Endothelial cell of umbilical vein (primary cell): ENCODE data around the gene IBTK. TPM values are rescaled to one million over a fixed set of nuclear protein-coding genes. Genes with fewer than 3 reads are reported as not detected.

Experiments used
- BruUV-seq: library from RNA; stranded (reverse); fragments of 400-500 nt; replicated peaks from 2 replicates; lab custom pipeline; 2021; lab: Mats Ljungman, UMichigan
- CTCF ChIA-PET: fragments of 300-600, 350-600 bp; sonication (Branson Sonifier 250); formaldehyde crosslinking; loops from one replicate; lab custom pipeline; 2021; ENCODE audit warnings: antibody characterized with exemption, inconsistent platforms; lab: Charles Lee
- POLR2A ChIA-PET: fragments of 300-600, 350-600 bp; sonication (Branson Sonifier 250); formaldehyde crosslinking; loops from one replicate; lab custom pipeline; 2021; ENCODE audit warnings: antibody characterized with exemption, inconsistent platforms; lab: Charles Lee
- DNase-seq: peaks from one replicate; pipeline ENCODE4 v3.0.0-alpha.2; 2011; ENCODE audit warnings: low read depth, low spot score
- FAIRE-seq: peaks from 2 replicates; lab custom pipeline; 2011; peaks lifted over from hg19 to GRCh38; lab: Jason Lieb, UNC
- H2AFZ ChIP-seq: 2 replicates; pipeline ENCODE4 v1.6.0; 2012; ENCODE audit warnings: low read depth, low read length, control low read depth, inconsistent platforms
- H3K27ac ChIP-seq: 2 replicates; pipeline ENCODE4 v1.5.1; 2011; ENCODE audit warnings: low read depth, mild to moderate bottlenecking, control low read depth, low read length, moderate library complexity; ENCODE audit not compliant: insufficient read depth
- H3K27me3 ChIP-seq, 2 experiments: 2 replicates each; pipeline versions ENCODE4 v1.6.0 to v1.6.1; 2011; ENCODE audit warnings: low read length in 2 of 2, mixed read lengths in 1 of 2; ENCODE audit not compliant: control insufficient read depth in 2 of 2, insufficient read depth in 2 of 2
- H3K36me3 ChIP-seq, 2 experiments: 2 replicates in 1 of 2; 3 replicates in 1 of 2; pipeline ENCODE4 v1.5.1; 2011; ENCODE audit warnings: low read length in 2 of 2, mild to moderate bottlenecking in 1 of 2, moderate library complexity in 1 of 2; ENCODE audit not compliant: control insufficient read depth in 2 of 2, insufficient read depth in 2 of 2; ENCODE audit errors: extremely low read depth in 1 of 2
- H3K4me1 ChIP-seq: 3 replicates; pipeline ENCODE4 v1.5.1; 2011; ENCODE audit warnings: mild to moderate bottlenecking, low read length; ENCODE audit not compliant: control insufficient read depth, insufficient read depth; ENCODE audit errors: extremely low read depth
- H3K4me2 ChIP-seq: 2 replicates; pipeline ENCODE4 v1.6.1; 2011; ENCODE audit warnings: low read length, control low read depth, mixed read lengths; ENCODE audit not compliant: insufficient read depth
- H3K4me3 ChIP-seq, 3 experiments: fragments of 200-600 bp in 1 of 3; sonication (generic), shearing (Covaris generic) in 1 of 3; replicated peaks in 1 of 3; 2 replicates each; pipeline ENCODE4 v1.5.1; 2011 to 2016; ENCODE audit warnings: control low read depth in 3 of 3, low read length in 3 of 3, mild to moderate bottlenecking in 2 of 3, inconsistent platforms in 1 of 3, low read depth in 1 of 3, moderate library complexity in 1 of 3; ENCODE audit not compliant: insufficient read depth in 1 of 3
- H3K79me2 ChIP-seq: 2 replicates; pipeline ENCODE4 v1.6.0; 2012; ENCODE audit warnings: low read length, inconsistent platforms; ENCODE audit not compliant: control insufficient read depth, insufficient read depth
- H3K9ac ChIP-seq: replicated peaks from 2 replicates; pipeline ENCODE3; 2011; ENCODE audit warnings: low read length, control low read depth; ENCODE audit not compliant: insufficient read depth; ENCODE audit errors: extremely low read depth
- H3K9me1 ChIP-seq: replicated peaks from 3 replicates; pipeline ENCODE4 v1.6.0; 2011; ENCODE audit warnings: mild to moderate bottlenecking, low read length; ENCODE audit not compliant: control insufficient read depth, insufficient read depth; ENCODE audit errors: extremely low read depth
- H3K9me3 ChIP-seq: replicated peaks from 2 replicates; pipeline ENCODE4 v1.5.1; 2012; ENCODE audit warnings: low read length, inconsistent platforms; ENCODE audit not compliant: control insufficient read depth, insufficient read depth
- H4K20me1 ChIP-seq: replicated peaks from 2 replicates; pipeline ENCODE3; 2011; ENCODE audit warnings: mild to moderate bottlenecking, low read length; ENCODE audit not compliant: control insufficient read depth, insufficient read depth; ENCODE audit errors: extremely low read depth
- CTCF ChIP-seq, 2 donors: IDR thresholded peaks; 1 replicate in 1 of 2; 2 replicates in 1 of 2; pipeline ENCODE4 v1.5.1; 2011; ENCODE audit warnings: low read length in 2 of 2, mild to moderate bottlenecking in 2 of 2, moderate library complexity in 2 of 2, control low read depth in 1 of 2, inconsistent platforms in 1 of 2, low read depth in 1 of 2; ENCODE audit not compliant: insufficient read depth in 1 of 2; ENCODE audit errors: extremely low read depth in 1 of 2
- EZH2 ChIP-seq: IDR thresholded peaks from 2 replicates; pipeline ENCODE4 v1.6.1; 2012; ENCODE audit warnings: borderline replicate concordance, low read depth, mild to moderate bottlenecking, moderate library complexity, low read length, inconsistent platforms; ENCODE audit not compliant: severe bottlenecking
- FOS ChIP-seq: IDR thresholded peaks from 2 replicates; pipeline ENCODE4 v1.6.1; 2011; ENCODE audit warnings: mild to moderate bottlenecking, low read length, moderate library complexity, borderline replicate concordance; ENCODE audit not compliant: insufficient read depth
- GATA2 ChIP-seq: IDR thresholded peaks from 2 replicates; pipeline ENCODE4 v1.7.0; 2011; ENCODE audit warnings: low read depth, mild to moderate bottlenecking, moderate library complexity, mixed read lengths, low read length; ENCODE audit not compliant: insufficient read length, insufficient read depth
- JUN ChIP-seq: IDR thresholded peaks from 2 replicates; pipeline ENCODE4 v1.6.1; 2011; ENCODE audit warnings: borderline replicate concordance, low read depth; ENCODE audit not compliant: insufficient read length, insufficient read depth
- MAX ChIP-seq: IDR thresholded peaks from 2 replicates; pipeline ENCODE4 v1.6.1; 2011; ENCODE audit not compliant: insufficient read depth, insufficient read length
- MYC ChIP-seq: IDR thresholded peaks from one replicate; pipeline ENCODE4 v1.6.1; 2011; ENCODE audit warnings: mild to moderate bottlenecking, low read depth, low read length
- POLR2AphosphoS5 ChIP-seq: IDR thresholded peaks from 2 replicates; pipeline ENCODE4 v1.6.1; 2012; ENCODE audit warnings: low read depth, mild to moderate bottlenecking, control low read depth, low read length, moderate library complexity; ENCODE audit not compliant: insufficient read depth
- dilution Hi-C: fragments of 300-500 bp; cut with MboI; formaldehyde crosslinking; loops from one replicate; pipeline ENCODE4 v1.15.0; 2019; ENCODE audit warnings: low sequenced_read_pairs; ENCODE audit not compliant: extremely low pct_ligation_motif_present
- intact Hi-C: fragments of 100-400 bp; cut with micrococcal nuclease; formaldehyde crosslinking; loops from one replicate; pipeline ENCODE4 v1.10.0; 2022
- polyA plus RNA-seq, 4 experiments: library from polyadenylated mRNA; depleted of rRNA in 3 of 4; stranded (reverse) in 3 of 4; unstranded in 1 of 4; fragments of >200 nt; gene quantifications; 2 replicates each; pipeline versions ENCODE4 v1.2.1 to v1.2.3, GENCODE V29; 2011 to 2012; ENCODE audit warnings: missing spikeins in 1 of 4
- total RNA-seq: library from RNA; stranded (reverse); gene quantifications from 2 replicates; pipeline ENCODE4 v1.2.3, GENCODE V29; 2021

The IBTK gene
- total and polyA plus RNA-seq, 2 donors (not counting 3 experiments of a cell fraction or from before 2014, with no cell fraction given): 6.7 to 30.5 TPM

GRCh38 chr6:82251942-82252341, 4.4 kb upstream of the IBTK start:
- TF ChIP-seq JUN (no peak), FOS (no peak), MAX (no peak), EZH2 (no peak), GATA2 (no peak), CTCF (IDR thresholded peaks at IDR 0.05; ENCODE audit: extremely low read depth in 1 of 2, insufficient read depth in 1 of 2, low read depth in 1 of 2, low read length in 2 of 2) (peak; percentile 9 to 21), MYC (no peak), POLR2AphosphoS5 (no peak)
- H2AFZ ChIP-seq: no peak overlapping the region
- H3K36me3 ChIP-seq: no peaks in the 10 kb centered on the region
- no peaks in the 10 kb centered on the region for H4K20me1 ChIP-seq
- no peaks in the 10 kb centered on the region for H3K9me1 ChIP-seq
- H3K27ac ChIP-seq: no peak overlapping the region
- H3K4me3 ChIP-seq: no peak overlapping the region
- POLR2A ChIA-PET: no interaction called here
- H3K79me2 ChIP-seq: peaks cover 6% of the 10 kb centered on the region
- FAIRE-seq: peak; percentile 37
- no peak overlapping the region for H3K4me2 ChIP-seq
- dilution Hi-C loops: no loop called here
- no TSS peak for BruUV-seq
- H3K27me3 ChIP-seq: no peaks in the 10 kb centered on the region
- peaks cover 10% of the 10 kb centered on the region for H3K4me1 ChIP-seq
- DNase-seq: peak; percentile 62
- CTCF ChIA-PET: interaction anchor here (0.6 to 6.4 kb wide), 5 partner anchors 19 to 826 kb away, joined by 3 to 40 read pairs (median 15); partner anchors contain the start of gene UBE3D
- H3K9ac ChIP-seq: no peak overlapping the region
- no peaks in the 10 kb centered on the region for H3K9me3 ChIP-seq
- intact Hi-C loops: loop anchor here (1.0 kb wide), 1 partner anchor 803 kb away; no protein-coding TSS in a partner anchor
